Measurements from ENCODE around the gene NAGA. TPM values are rescaled to one million over a fixed set of nuclear protein-coding genes. Genes with fewer than 3 reads are reported as not detected.

The NAGA gene
- total RNA-seq, 2 donors from 2014 or later = 22.6 to 24.2 TPM

Other genes with a start within 250 kb of the NAGA start
- 100 to 1,000 TPM; 205 to 211 TPM for gene SREBF2, start 237.7 kb downstream of the NAGA start, total RNA-seq
- not detected for gene SHISA8, start 155.7 kb downstream of the NAGA start, total RNA-seq
- gene TNFRSF13C, start 144.0 kb downstream of the NAGA start, total RNA-seq = 1 to 10 TPM in 1 of 2 donors, under 1 TPM in 1; 0.40 to 3.2 TPM
- gene CENPM, start 123.7 kb downstream of the NAGA start, total RNA-seq = 100 to 1,000 TPM in 1 of 2 donors, 10 to 100 TPM in 1; 34.7 to 115 TPM
- gene SEPTIN3, start 101.4 kb downstream of the NAGA start, total RNA-seq = under 1 TPM; 0.14 to 0.25 TPM
- gene WBP2NL, start 72.0 kb downstream of the NAGA start, total RNA-seq = 1 to 10 TPM; 1.5 to 1.7 TPM
- 1 to 10 TPM; 1.5 TPM for gene PHETA2, start 3.4 kb upstream of the NAGA start, total RNA-seq
- gene SMDT1, start 8.9 kb upstream of the NAGA start, total RNA-seq = 10 to 100 TPM; 41.6 to 77.5 TPM
- gene NDUFA6, start 20.0 kb upstream of the NAGA start, total RNA-seq = 10 to 100 TPM; 47.8 to 99.5 TPM
- 1 to 10 TPM; 1.7 to 6.1 TPM for gene CYP2D6, start 60.0 kb upstream of the NAGA start, total RNA-seq
- 10 to 100 TPM; 54.8 to 69.0 TPM for gene TCF20, start 199.8 kb upstream of the NAGA start, total RNA-seq

Measured in natural killer cell treated with Interleukin-12 subunit alpha and Interleukin-12 subunit beta and Interleukin-15 and Interleukin-18, amount 100 ng/mL, for 72 hours (primary cell).